Measurements from ENCODE around the gene SPDEF. TPM values are rescaled to one million over a fixed set of nuclear protein-coding genes. Genes with fewer than 3 reads are reported as not detected.
A peak's percentile ranks its signal among the peaks of the same experiment; 100 is the strongest.

SPDEF gene
- total RNA-seq, 1 donor from 2014 or later: 6.1 TPM

- DNase-seq: no peak
Observed at GRCh38 chr6:34527751-34528670, 28.1 kb downstream of the SPDEF start.

DNA sequence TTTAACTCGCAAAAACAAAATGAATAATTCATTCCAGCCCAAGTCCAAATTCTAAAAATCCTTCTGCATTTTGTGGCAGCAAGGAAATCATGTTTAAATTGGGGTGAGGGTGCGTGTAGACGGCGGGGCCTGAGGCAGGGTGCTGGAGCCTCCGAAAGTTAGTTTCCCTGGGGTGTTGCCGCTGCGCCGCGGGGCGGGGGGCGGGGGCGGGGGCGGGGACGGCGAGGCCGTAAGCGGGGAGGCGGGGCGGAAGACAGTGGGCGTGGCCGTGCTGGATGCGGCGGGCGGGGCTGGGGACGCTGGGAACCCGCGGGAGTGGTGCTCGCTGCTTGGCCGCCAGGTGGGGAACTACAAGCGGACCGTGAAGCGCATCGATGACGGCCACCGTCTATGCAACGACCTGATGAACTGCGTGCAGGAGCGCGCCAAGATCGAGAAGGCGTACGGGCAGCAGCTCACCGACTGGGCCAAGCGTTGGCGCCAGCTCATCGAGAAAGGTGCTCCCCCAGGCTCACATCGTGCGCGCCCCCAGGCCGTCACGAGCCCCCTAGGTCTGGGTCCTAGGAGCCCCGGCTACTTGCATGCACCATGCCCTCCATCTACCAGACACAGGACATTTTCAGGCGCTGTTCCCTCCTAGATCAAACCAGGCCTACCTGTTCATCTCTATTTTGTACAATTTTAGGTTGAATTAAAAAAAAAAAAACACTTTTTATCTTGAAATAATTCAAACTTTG is 29.0 kb downstream of the SPDEF start:
- DNase-seq: peak; percentile 96

DNA sequence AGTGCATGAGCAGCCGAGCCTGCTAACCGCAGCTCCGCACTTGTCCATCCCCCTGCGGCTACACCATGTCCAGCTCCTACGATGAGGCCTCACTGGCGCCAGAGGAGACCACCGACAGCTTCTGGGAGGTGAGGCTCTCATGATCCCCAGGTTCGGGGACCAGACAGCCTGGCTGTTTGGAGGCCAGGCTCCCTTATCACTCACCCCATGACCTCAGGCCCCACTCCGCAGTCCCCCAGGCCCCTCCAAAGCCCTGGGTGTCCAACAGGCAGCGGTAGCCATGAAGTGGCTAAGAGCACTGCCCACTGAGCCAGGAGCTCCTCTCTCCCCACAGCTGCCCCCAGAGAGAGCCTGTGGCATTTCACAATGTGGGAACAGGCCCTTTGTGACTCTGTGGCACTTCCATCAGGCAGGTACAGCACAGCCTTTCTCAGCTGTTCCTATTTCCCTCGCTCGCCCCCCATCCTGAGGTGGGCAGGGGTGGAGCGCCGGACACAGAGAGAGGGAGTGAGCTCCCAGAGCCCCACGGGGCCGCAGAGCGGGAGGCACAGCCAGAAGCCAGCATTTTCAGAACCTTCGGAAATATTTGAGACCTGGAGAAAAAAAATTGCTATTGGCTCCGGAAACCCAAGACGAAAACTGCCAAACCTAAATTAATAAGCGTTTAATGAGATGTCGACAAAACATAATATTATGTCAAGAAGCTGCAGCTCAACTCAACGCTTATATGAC is 29.7 kb downstream of the SPDEF start:
- peak; percentile 39 for DNase-seq

- no peak for DNase-seq
Observed at GRCh38 chr6:34525431-34526175, 30.5 kb downstream of the SPDEF start.

GRCh38 chr6:34524971-34525370 is 31.2 kb downstream of the SPDEF start:
- DNase-seq: peak; percentile 40

DNA sequence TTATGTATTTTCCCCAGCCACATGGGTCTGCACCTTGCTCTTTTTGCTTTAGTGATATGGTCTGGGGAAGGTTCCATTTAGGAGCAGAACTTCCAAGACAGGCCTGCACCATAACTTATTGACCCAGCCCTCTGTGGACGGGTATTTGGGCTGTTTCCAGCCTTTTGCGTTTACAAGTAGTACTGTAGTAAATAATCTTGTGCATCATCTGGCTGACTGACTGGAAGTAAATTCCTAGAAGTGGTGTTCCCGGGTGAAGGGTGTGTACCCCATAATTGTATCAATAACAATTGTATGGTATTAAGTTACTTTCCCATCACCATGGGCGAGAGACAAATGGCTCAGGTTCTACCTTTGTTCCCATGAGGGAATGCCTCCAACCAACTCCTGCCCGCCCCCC is 31.6 kb downstream of the SPDEF start:
- no peak for DNase-seq

- no peak for DNase-seq
Observed at GRCh38 chr6:34523441-34524206, 32.5 kb downstream of the SPDEF start.

DNA sequence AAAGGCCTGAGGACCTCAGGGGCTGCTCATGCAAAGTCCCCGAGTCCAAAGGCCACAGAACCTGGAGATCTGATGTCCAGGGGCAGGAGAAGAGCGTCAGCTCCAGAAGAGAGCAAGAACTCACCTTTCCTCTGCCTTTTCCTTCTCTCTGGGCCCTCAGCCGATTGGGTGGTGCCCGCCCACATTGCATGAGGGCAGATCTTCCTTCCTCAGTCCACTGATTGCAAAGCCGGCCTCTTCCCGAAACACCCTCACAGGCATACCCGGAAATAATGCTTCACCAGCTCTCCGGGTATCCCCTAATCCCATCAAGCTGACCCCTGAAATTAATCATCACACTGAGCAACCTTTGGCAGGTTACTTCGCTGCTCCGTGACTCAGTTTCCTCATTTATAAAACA is 33.4 kb downstream of the SPDEF start:
- DNase-seq: no peak

DNA sequence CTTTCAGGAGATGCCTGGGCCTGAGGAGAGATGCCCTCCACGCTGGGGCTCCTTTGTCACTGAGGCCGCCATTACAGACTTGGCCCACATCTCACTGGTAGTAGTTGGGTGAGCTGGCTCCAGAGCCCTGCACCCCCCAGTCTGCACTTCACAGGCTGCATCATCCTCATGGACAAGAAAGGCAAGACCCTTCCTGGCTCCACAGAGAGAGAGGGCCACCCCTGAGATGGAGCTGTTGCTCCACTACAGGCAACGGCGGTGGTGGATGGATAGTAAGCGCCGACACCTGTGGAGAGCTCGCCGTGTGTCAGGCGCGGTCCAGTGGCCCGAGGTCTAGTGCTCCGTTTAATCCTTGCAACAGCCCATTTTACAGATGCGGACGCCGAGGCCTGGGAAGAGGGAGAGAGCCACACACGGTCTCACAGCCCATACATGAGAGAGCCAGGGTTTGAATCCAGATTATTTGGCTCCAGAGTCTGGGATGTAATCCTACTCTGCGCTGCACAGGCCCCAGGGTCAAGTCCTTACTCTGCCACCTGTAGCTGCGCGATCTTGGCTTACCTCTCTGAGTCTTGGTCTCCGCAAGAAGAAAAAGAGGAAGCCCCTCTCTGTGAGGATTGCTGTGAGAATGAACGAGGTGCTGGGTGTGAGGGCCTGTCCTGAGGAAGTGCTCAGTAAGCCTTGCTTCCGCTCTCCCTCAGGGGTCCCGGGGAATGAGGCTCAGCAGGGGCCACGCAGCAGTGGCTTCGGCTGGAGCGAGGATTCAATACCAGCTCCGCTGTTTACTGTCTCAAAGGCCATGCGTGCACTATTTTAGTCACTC is 34.5 kb downstream of the SPDEF start:
- DNase-seq: no peak

- DNase-seq: no peak
Observed at GRCh38 chr6:34520645-34521462, 35.3 kb downstream of the SPDEF start.

GRCh38 chr6:34519971-34520644 is 36.0 kb downstream of the SPDEF start:
- no peak for DNase-seq

- no peak for DNase-seq
Observed at GRCh38 chr6:34518669-34519365, 37.3 kb downstream of the SPDEF start.

DNA sequence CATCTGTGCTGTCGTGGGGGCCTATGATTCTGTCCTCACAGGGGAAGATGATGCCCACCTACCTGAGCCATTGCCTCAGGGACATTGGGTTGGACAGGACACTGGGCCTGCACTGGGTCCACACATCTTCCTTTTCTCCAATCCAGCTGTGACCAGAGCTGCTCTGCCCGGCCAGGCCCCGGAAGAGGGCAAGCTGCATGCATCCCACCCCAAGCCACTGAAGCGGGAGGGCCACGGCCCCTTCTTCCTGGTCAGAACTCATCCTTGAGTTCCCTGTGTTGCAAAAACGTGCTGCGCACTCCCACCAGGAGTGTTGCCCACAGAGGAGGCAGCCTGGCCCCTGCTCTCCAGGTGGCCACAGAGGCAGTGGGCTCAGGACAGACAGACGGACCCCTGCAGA is 38.2 kb downstream of the SPDEF start:
- no peak for DNase-seq

DNA sequence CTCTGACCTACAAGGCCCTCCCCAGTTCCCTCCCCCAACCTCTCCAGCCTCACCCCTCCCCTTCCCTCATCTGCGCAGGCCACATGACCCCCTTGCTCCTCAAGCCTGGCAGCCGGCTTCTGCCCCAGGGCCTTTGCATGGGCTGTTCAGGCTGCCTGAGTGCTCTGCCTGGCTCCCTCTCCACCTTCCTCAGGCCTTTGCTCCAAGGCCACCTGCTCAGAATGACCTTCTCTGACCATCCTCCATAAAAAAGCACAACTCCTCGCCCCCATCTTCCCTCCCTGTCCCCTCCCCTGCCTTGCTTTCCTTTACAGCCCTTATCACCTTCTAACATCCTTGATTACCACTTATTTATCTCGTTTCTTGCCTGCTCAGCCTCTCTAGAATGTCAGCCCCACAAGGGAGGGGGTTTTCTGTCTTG is 38.7 kb downstream of the SPDEF start:
- DNase-seq: no peak

DNA sequence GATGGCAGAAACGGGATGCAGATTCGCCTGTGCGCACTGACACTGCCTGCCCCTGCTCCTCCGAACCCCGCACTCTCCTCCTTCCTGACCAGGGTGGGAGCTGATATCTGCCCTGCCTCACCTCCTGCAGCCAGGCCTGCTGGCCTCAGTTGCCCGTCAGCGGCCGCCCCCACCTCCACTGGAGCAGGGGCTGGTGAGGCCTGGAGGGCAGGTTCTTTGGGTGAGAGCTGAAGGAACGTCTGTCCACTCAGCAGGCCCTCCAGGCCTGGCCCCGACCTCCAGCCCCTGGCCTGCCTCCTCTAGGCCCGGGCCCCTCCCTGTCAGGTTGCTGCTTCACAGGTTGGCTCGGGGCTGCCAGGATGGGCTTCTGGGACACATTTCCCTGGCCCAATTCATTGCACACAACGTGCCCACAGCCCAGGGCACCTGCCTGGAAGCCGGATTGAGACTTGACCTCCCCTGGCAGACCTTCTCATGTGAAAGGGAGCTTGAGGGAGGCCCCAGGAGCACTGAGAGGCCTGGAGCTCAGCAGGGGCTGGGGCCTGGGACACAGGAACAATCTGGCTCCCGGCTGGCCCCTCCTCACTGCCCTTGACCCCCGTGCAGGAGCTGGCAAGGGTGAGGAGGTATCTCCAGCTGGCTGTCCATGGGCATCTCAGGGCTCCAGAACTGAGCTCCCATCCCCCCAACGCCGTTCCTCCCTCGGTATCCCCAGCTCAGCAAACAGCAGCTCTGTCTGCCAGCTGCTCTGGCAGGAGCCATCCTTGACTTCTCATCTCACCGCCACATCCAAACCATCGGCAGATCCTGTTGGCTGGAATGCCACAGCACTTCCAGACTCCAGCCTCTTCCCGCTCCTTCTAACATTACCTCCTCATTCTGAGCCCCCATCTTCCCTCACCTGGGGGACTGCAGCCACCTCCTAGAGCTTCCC is 39.5 kb downstream of the SPDEF start:
- DNase-seq: no peak

- no peak for DNase-seq
Observed at GRCh38 chr6:34515473-34516387, 40.4 kb downstream of the SPDEF start.

Measured in tongue (tissue), 2 donors.